Measurements from ENCODE around the gene COL16A1.

The COL16A1 gene

GRCh38 chr1:31705080-31705866 is 1.5 kb upstream of the COL16A1 start:
- no peak for DNase-seq

- no peak for DNase-seq
These were observed 658 bp upstream of the COL16A1 start for GRCh38 chr1:31704271-31705079.

GRCh38 chr1:31702836-31703404 is 897 bp downstream of the COL16A1 start:
- no peak for DNase-seq

GRCh38 chr1:31701091-31701736 is 2.6 kb downstream of the COL16A1 start:
- DNase-seq: peak; percentile 16

GRCh38 chr1:31700468-31701090 is 3.2 kb downstream of the COL16A1 start:
- DNase-seq: no peak

- no peak for DNase-seq
These were observed 4.4 kb downstream of the COL16A1 start for GRCh38 chr1:31699341-31699891.

GRCh38 chr1:31697369-31697984 is 6.3 kb downstream of the COL16A1 start:
- DNase-seq: no peak

GRCh38 chr1:31696242-31696641 is 7.6 kb downstream of the COL16A1 start:
- DNase-seq: no peak

- DNase-seq: no peak
These were observed 8.5 kb downstream of the COL16A1 start for GRCh38 chr1:31695327-31695726.

GRCh38 chr1:31694964-31695313 is 8.9 kb downstream of the COL16A1 start:
- no peak for DNase-seq

GRCh38 chr1:31694069-31694963 is 9.5 kb downstream of the COL16A1 start:
- DNase-seq: no peak

- DNase-seq: no peak
These were observed 10.6 kb downstream of the COL16A1 start for GRCh38 chr1:31693231-31693630.

- DNase-seq: no peak
These were observed 11.9 kb downstream of the COL16A1 start for GRCh38 chr1:31691951-31692350.

- no peak for DNase-seq
These were observed 12.4 kb downstream of the COL16A1 start for GRCh38 chr1:31691446-31691845.

- no peak for DNase-seq
These were observed 12.9 kb downstream of the COL16A1 start for GRCh38 chr1:31690921-31691320.

GRCh38 chr1:31689854-31690253 is 14.0 kb downstream of the COL16A1 start:
- DNase-seq: no peak

- DNase-seq: no peak
These were observed 14.4 kb downstream of the COL16A1 start for GRCh38 chr1:31689379-31689778.

GRCh38 chr1:31688233-31688918 is 15.4 kb downstream of the COL16A1 start:
- no peak for DNase-seq

- no peak for DNase-seq
These were observed 16.2 kb downstream of the COL16A1 start for GRCh38 chr1:31687601-31688000.

- DNase-seq: no peak
These were observed 18.0 kb downstream of the COL16A1 start for GRCh38 chr1:31685795-31686194.

Measured in NCI-H510A treated with DMSO at 0.1 percent for 48 hours (cell line).